Measurements from ENCODE around the gene SMIM21. TPM values are rescaled to one million over a fixed set of nuclear protein-coding genes. Genes with fewer than 3 reads are reported as not detected.

SMIM21 gene
- 0.06 TPM in 1 of 2 replicates, not detected in the other for total RNA-seq (2014; rRNA removed; shearing (Covaris generic))

DNA sequence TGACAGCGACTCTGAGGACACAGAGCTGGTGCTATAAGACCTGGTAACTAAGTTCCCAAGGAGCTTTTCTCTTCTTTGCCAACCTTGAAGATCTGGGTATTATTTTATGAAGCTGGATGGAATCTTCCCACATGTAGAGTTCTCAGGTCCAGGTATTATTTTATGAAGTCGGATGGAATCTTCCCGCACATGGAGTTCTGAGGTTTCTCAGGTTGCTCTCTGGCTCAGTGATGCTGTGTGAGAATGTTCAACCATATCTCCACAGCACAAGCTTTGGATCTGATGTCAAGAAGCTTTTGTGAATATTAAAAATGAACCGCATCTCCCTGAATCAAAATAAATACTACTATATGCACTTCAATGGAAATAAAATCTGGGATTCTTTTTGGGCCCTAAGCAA lies at the start of gene SMIM21:
Gene SMIM21 (minus strand): TSS at position 101 of the 400 bp plus-strand sequence. CDS start 140 bp downstream, outside the sequence.
- DNase-seq (ENCODE audit: low spot score), result no peak
- in situ Hi-C loops (cut with HindIII; ENCODE audit: low sequenced_read_pairs), result no loop called here

GRCh38 chr18:75475228-75475627 lies 47.7 kb upstream of the SMIM21 start:
- in situ Hi-C loops (cut with HindIII; ENCODE audit: low sequenced_read_pairs), result no loop called here
- DNase-seq (ENCODE audit: low spot score), result no peak

- DNase-seq (ENCODE audit: low spot score), result no peak
- in situ Hi-C loops (cut with HindIII; ENCODE audit: low sequenced_read_pairs), result no loop called here
These were observed 46.8 kb upstream of the SMIM21 start for GRCh38 chr18:75474332-75474731.

- DNase-seq (ENCODE audit: low spot score), result no peak
- in situ Hi-C loops (cut with HindIII; ENCODE audit: low sequenced_read_pairs), result no loop called here
These were observed 45.8 kb upstream of the SMIM21 start for GRCh38 chr18:75473316-75473715.

GRCh38 chr18:75472906-75473305 lies 45.4 kb upstream of the SMIM21 start:
- in situ Hi-C loops (cut with HindIII; ENCODE audit: low sequenced_read_pairs), result no loop called here

GRCh38 chr18:75472396-75472795 lies 44.9 kb upstream of the SMIM21 start:
- in situ Hi-C loops (cut with HindIII; ENCODE audit: low sequenced_read_pairs), result no loop called here

More at GRCh38 chr18:75472906-75473305, 45.4 kb upstream of the SMIM21 start:
- no peak for DNase-seq (ENCODE audit: low spot score)

GRCh38 chr18:75471850-75472249 lies 44.3 kb upstream of the SMIM21 start:
- in situ Hi-C loops (cut with HindIII; ENCODE audit: low sequenced_read_pairs), result no loop called here
- DNase-seq (ENCODE audit: low spot score), result no peak

More at GRCh38 chr18:75472396-75472795, 44.9 kb upstream of the SMIM21 start:
- no peak for DNase-seq (ENCODE audit: low spot score)

DNA sequence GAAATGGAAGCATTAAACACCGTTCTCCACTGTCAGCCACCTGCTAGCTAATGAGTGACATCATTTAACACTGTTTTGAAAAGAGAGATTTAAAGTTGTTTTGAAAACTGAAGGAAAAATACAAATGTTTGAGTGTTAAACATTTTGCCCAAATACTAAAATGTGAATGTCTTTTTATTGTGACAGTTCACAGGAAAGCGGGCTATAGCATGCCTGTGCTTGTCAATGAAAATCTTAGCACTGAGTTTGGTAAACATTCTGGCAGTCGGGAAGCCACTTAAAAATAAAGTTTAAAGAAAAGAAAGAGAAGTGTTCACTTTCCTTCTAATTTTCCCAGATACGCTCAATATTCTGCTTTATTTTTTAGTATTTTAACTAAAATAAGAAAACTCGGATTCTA lies 40.3 kb upstream of the SMIM21 start:
- in situ Hi-C loops (cut with HindIII; ENCODE audit: low sequenced_read_pairs), result no loop called here
- DNase-seq (ENCODE audit: low spot score), result no peak

- in situ Hi-C loops (cut with HindIII; ENCODE audit: low sequenced_read_pairs), result no loop called here
These were observed 39.8 kb upstream of the SMIM21 start for GRCh38 chr18:75467281-75467795.

DNA sequence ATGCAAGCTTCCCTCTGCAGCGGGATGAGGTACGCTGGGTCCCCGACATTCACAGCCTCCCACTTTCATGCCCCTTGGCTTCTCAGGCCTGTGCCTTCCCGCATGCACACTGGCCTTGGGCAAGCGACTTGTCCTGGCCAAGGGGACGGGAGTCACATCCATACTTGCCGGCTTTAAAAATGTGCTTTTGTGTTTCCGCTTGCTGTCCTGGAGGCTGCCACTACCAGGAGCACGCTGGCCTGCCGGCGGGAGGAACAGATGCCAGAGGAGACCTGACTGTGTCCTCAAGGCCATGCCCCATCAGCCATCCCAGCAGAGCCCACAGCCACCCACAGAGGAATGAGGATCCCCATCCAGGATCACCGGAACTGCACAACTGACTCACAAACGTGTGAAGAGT lies 36.9 kb upstream of the SMIM21 start:
- in situ Hi-C loops (cut with HindIII; ENCODE audit: low sequenced_read_pairs), result no loop called here
- no peak for DNase-seq (ENCODE audit: low spot score)

More at GRCh38 chr18:75467281-75467795, 39.8 kb upstream of the SMIM21 start:
- DNase-seq (ENCODE audit: low spot score), result no peak

DNA sequence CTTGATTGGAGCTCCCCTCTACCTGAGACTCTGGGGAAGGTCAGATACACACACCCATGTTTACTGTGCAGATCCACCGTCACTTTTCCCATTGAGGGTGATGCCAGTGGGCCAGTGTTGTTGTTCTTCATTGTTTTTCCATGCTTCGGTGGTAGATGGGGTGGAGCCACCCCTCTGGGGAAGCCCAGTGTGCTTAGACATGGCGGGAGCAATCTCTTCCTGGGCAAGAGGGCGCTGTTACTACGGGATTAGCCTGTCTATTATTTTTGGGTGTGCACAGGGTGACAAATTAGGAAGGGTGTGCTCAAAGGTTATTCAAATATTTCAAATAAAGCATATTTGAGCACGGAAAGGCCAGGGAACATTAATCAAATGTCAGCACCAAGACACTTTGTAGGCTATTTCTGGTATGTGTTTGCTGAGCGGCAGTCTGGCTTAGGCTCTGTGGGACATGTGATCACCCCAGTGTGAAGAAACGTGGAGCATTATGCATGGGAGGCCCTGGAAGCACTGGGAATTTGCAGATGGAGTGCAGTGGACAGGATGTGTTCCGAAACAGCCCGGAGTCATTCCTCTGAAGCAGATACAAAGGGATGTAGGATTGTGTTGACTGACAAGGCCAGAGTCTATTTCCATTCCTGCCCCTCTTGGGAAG lies 34.8 kb upstream of the SMIM21 start:
- no peak for DNase-seq (ENCODE audit: low spot score)
- in situ Hi-C loops (cut with HindIII; ENCODE audit: low sequenced_read_pairs), result no loop called here

DNA sequence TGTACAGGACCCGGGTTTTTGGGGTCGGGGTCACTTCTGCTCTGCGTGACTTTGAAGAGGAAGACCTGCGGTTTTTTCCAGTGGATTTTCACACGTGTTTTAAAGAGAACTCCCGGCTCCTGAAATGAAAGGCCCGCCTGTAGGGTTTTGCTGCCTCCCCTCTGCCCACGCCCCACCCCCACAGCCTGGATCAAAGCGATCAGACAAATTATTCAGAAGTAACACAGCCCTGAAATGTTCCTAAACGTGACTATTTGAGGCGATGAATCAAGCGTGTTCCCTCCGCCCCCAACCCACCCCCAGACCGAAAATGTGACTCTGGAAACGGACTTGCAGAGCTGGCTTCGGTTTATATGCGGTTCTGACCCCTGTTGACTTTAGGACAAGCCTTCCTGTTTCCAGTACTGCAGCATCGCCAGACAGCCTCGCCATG lies 28.7 kb upstream of the SMIM21 start:
- DNase-seq (ENCODE audit: low spot score), result no peak
- in situ Hi-C loops (cut with HindIII; ENCODE audit: low sequenced_read_pairs), result no loop called here

- no peak for DNase-seq (ENCODE audit: low spot score)
- in situ Hi-C loops (cut with HindIII; ENCODE audit: low sequenced_read_pairs), result no loop called here
These were observed 28.0 kb upstream of the SMIM21 start for GRCh38 chr18:75455249-75456198.

DNA sequence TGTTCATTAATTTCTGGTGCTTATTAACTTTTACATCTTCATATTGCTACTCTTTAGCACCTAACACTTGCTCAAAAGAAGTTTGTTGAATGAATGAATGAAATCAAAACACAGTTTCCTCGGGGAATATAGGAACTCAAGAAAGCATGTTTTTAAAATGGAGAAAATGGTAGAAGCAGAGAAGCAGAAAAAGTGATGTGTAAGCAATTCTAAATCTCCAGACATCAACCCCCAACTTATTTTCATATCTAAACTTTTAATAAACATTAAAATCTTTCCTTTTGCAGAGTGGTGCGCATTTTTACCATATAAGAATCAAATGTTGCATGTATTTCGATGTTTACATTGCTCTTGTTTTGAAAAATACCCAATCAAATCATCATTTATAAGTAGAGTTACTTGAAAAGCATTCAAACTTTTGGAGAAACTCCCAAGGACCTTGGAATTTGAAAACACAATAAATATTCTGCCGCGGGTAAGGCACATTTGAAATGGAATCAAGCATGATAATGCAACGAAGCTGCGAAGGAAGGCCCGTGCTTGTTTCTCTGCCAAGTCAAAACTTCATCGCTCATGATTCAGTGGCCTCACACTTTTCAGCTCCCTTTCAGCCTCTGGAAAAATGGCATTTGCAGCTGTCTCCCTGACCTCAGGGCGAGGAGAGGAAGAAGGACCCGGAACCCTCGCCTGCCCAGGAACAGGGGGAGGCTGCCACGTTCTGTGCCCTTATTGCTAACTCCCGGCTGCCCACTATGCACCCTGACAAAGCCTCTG lies 26.7 kb upstream of the SMIM21 start:
- no peak for DNase-seq (ENCODE audit: low spot score)
- in situ Hi-C loops (cut with HindIII; ENCODE audit: low sequenced_read_pairs), result no loop called here

DNA sequence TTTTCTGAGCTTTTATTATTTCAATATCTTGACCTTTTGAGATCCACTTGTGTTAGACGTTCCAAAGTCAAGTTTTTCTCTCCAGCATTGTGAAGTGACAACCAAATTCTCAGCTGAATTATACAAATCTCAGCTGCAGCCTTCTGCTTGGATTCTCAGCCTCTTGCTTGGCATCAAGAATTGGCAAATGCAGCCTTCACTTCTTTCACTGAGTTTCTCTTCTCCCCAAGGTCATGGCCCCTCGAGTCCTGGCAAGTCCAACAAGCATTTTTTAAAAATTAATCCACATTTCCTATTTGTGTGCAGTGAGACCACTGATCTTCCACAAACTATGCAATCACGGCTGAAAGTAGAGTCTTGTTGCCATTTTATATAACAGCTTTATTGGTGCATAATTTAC lies 23.4 kb upstream of the SMIM21 start:
- in situ Hi-C loops (cut with HindIII; ENCODE audit: low sequenced_read_pairs), result no loop called here
- peak; percentile 1 for DNase-seq (ENCODE audit: low spot score)

DNA sequence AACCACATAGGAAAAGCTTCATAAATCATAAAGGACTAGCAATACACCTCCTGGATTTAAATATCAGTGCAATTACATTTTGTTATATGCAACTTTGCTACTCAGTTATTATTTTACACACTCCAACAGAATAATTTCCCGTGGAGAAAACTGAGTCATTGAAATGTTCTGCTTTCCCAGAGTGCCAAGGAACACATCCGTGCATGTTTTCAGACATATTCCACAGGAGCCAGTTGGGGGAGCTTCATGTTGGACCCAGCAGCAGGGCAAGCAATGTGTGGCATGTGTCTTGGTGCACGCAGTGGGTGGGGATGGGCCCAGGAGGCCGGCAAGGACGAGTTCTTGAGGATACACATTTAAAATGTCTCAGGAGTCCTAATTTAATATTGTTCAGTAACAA lies 14.4 kb upstream of the SMIM21 start:
- no peak for DNase-seq (ENCODE audit: low spot score)
- in situ Hi-C loops (cut with HindIII; ENCODE audit: low sequenced_read_pairs), result no loop called here

GRCh38 chr18:75439348-75439747 lies 11.8 kb upstream of the SMIM21 start:
- in situ Hi-C loops (cut with HindIII; ENCODE audit: low sequenced_read_pairs), result no loop called here

DNA sequence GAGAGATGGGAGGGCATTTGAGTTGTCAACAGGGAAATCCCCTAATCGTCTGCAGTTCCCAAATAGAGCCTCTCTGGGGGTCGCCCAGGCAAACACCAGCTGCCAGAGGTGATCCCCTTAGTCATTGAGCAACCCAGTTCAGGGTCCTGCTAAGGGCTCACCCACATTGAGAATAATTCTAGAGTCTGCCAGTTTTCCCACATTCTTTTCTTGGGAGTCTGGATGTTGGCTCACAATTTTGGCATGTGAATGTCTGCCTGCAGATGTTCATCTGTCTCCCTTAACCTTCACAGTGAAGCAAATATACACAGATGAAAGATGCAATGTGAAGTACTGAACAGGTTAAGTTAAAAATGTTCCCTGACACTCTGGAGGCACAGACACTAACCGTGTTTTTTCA lies 11.4 kb upstream of the SMIM21 start:
- in situ Hi-C loops (cut with HindIII; ENCODE audit: low sequenced_read_pairs), result no loop called here
- no peak for DNase-seq (ENCODE audit: low spot score)

More at GRCh38 chr18:75439348-75439747, 11.8 kb upstream of the SMIM21 start:
- no peak for DNase-seq (ENCODE audit: low spot score)

DNA sequence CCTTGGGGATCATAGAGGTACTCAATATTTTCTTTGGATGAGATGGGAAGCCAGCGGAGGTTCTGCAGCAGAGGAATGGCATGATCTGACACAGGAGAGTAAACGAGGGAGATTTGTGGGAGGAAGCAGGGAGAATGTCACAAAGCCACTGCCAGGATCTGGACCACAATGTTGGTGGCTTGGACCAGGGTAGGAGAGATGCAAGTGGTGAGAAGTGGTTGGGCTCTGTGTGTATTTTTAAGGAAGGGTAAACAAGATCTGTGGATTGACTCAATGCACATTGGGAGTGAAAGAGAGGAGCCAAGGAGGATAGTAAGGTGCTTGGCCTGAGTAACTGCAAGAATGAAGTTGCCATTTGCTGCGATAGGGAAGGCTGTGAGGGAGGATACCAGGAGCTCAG lies 10.5 kb upstream of the SMIM21 start:
- in situ Hi-C loops (cut with HindIII; ENCODE audit: low sequenced_read_pairs), result no loop called here
- no peak for DNase-seq (ENCODE audit: low spot score)
